D721Med (cell line): ENCODE measurements around the gene ACTL7A.
"Not testable (repeated sequence)": the region's sequence is repeated elsewhere in the genome, so short reads cannot be mapped to it uniquely, and the experiment has no call there.

Experiments used
- DNase-seq: peaks from one replicate; pipeline ENCODE4 v3.0.0; 2011; ENCODE audit warnings: low spot score; ENCODE audit not compliant: insufficient read length
- FAIRE-seq: peaks from 2 replicates; lab custom pipeline; 2011; peaks lifted over from hg19 to GRCh38; lab: Jason Lieb, UNC
- TF ChIP-seq, protein P1 (sequence below): IDR thresholded peaks from 2 replicates; pipeline ENCODE4 v1.5.1; 2012; ENCODE audit warnings: mild to moderate bottlenecking, control low read depth; ENCODE audit not compliant: insufficient read depth; ENCODE audit errors: missing control alignments

ACTL7A gene

DNA sequence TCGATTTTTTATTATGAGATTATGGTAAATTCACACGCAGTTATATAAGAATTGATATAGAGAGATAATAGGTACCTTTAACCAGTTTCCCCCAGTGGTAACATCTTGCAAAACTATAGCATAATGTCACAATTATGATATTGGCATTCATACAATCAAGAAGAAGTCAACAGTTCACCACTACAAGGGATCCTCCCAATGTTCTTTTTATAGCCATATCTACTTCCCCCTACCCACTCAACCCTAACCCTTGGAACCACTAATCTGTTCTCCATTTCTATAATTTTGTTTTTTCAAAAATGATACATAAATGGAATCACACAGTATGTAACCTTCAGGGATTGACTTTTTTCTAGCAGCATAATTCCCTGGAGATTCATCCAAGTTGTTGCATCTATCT is 16.1 kb upstream of the ACTL7A start:
- TF ChIP-seq, protein P1, sequence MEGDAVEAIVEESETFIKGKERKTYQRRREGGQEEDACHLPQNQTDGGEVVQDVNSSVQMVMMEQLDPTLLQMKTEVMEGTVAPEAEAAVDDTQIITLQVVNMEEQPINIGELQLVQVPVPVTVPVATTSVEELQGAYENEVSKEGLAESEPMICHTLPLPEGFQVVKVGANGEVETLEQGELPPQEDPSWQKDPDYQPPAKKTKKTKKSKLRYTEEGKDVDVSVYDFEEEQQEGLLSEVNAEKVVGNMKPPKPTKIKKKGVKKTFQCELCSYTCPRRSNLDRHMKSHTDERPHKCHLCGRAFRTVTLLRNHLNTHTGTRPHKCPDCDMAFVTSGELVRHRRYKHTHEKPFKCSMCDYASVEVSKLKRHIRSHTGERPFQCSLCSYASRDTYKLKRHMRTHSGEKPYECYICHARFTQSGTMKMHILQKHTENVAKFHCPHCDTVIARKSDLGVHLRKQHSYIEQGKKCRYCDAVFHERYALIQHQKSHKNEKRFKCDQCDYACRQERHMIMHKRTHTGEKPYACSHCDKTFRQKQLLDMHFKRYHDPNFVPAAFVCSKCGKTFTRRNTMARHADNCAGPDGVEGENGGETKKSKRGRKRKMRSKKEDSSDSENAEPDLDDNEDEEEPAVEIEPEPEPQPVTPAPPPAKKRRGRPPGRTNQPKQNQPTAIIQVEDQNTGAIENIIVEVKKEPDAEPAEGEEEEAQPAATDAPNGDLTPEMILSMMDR: no peak
- FAIRE-seq (no peak), DNase-seq (no peak)

DNA sequence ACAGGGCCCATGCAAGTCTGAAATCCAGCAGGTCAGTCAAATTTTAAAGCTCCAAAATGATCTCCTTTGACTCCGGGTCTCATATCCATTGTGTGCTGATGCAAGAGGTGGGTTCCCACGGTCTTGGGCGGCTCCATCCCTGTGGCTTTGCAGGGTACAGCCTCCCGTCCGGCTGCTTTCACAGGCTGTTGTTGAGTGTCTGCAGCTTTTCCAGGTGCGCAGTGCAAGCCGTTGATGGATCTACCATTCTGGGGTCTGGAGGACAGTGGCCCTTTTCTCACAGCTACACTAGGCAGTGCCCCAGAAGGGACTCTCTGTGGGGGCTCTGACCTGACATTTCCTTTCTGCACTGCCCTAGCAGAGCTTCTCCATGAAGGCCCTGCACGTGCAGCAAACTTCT is 13.8 kb upstream of the ACTL7A start:
- not testable (repeated sequence) for DNase-seq, FAIRE-seq

DNA sequence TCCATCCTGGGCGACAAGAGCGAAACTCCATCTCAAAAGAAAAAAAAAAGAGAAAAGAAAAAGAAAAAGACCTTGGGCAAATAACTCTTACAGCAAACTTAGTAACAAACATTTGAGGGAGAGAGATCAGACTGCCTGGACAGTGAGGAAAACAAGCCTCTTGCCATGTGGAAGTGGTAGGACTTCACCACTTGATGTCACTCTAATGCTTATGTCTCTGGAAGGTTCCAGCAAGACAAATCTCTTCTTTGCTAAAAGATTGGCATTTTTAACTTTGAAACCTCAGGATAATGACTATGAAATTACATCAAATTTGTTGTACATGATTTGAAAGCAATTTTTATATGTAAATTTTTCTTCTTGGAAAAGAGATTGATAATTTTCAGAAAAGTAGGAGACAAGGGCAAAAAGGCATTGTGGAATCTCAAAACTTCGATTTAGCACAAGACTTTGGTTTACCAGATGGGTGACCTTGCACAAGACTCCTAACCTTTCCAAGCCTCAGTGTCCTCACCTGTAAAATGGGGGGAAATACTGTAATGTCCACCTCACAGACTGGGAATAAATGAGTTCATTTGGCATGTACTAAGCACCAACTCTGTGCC is 11.7 kb upstream of the ACTL7A start:
- FAIRE-seq (no peak), DNase-seq (no peak)
- TF ChIP-seq, protein P1: peak; percentile 33

DNA sequence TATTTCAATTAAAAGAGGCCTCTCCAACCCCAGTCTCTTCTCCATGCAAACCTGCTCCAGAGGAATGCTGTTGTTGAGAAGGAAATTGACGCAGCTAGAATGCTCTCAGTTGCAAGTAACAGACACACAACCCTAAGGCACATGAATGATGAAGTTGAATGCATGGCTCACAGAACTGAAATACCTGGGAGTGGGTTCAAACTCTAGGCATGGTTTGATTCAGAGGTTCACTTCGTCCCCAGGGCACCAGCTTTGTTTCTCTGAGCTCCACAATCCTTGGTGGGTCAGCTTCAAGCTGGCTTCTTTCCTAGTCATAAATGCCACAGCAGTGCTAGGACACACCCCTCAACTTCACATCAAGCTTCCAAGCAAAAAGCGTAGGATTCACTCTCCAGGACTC is 10.9 kb upstream of the ACTL7A start:
- TF ChIP-seq, protein P1: no peak
- DNase-seq (no peak), FAIRE-seq (no peak)

DNA sequence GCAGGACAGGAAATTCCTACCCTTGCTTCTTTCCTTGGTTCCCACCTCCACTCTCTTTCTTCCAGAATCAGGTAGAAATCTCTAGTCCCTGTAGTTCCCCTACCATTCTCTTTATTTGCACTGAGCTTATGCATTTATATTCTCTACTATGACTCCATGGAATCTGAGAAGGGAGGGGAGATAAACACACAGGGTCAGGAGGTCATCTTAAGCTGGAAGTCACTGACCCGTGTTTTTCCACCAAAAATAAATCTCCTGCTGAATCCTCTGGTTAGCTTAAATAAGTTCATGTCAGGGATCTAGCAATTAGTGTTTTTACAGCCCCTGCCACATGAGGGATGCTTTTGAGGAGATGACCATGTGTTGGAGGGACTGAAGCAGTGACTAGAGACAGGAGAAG is 10.0 kb upstream of the ACTL7A start:
- DNase-seq (no peak), FAIRE-seq (no peak)
- TF ChIP-seq, protein P1: no peak

DNA sequence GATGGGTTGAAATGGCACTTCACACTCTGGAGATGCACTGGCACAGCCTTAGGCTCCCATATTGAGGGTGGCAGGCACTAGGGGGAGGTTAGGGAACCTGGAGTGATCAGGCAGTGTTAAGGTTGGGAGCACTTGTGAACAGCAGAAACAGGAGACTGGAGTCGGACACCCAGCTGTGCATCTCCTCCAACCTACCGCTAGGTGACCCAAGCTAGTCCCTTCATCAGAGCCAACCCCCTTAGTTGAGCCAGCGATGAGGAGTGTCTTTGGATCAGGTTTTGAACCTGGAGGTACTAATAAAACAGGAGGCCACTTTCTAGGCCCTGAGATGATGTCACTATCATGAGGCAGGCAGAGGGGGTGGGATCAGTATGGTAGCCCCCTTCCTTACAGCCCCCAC is 8.0 kb upstream of the ACTL7A start:
- TF ChIP-seq, protein P1: no peak
- FAIRE-seq (no peak), DNase-seq (no peak)

DNA sequence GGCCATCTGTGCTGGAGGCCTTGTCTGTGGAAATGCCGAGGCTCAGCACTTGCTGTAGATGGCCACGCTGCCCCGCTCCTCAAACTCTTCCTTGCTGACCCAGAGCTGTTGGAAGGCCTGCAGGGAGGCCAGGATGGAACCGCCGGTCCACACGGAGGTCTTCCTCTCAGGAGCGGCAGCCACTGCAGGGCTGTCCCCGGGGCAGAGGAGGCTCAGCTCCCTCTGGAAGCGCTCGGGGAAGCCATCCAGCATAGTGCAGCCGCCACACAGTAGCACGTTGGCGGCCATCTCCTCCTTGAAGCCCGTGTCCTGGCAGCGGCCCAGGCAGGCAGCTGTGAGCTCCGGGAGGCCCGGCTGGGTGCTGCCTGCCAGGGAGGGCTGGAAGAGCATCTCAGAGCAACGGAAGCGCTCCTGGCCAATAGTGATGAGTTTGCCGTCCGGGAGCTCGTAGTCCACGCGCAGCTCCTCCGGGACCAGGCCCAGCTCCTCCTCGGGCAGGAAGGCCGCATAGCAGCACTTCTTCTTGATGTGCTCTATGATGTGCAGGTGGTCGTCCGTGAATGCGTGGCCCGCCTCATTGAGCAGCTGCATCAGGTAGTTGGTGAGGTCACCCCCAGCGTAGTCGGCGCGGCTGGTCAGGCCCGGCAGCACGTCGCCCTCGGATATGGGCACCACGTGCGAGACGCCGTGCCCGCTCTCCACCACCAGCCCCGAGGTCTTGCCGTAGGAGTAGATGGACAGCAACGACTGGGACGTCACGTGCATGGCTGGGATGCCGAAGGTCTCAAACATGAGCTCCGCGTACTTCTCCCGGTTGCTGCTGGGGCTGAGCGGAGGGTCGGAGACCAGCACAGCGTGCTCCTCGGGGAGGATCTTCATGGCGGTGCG is 7.2 kb upstream of the ACTL7A start:
- no peak for DNase-seq
- TF ChIP-seq, protein P1: no peak
- FAIRE-seq: no peak
